Head of caudate nucleus (tissue), 42 donors: ENCODE data around the gene ZDHHC19.
A peak's percentile ranks its signal among the peaks of the same experiment; 100 is the strongest.
"Not testable (repeated sequence)": the region's sequence is repeated elsewhere in the genome, so short reads cannot be mapped to it uniquely, and the experiment has no call there.

Experiments used
- DNase-seq, 42 donors: peaks; one replicate each; pipeline versions ENCODE4 v3.0.0 to v3.0.0-alpha.2; 2020 to 2021; ENCODE audit warnings: mixed read lengths in 7 of 42
- intact Hi-C: fragments of 100-400 bp; cut with DNase I; formaldehyde crosslinking; loops from one replicate; pipeline ENCODE4 v1.15.0; 2022

Gene ZDHHC19

GRCh38 chr3:196227629-196228493, 16.7 kb upstream of the ZDHHC19 start:
- no peak for DNase-seq
- intact Hi-C loops, result no loop called here

GRCh38 chr3:196227121-196227561, 15.9 kb upstream of the ZDHHC19 start:
- intact Hi-C loops, result no loop called here
- no peak for DNase-seq

- intact Hi-C loops, result no loop called here
- no peak for DNase-seq
These were observed 14.7 kb upstream of the ZDHHC19 start for GRCh38 chr3:196225763-196226364.

- intact Hi-C loops, result no loop called here
- no peak for DNase-seq
These were observed 13.9 kb upstream of the ZDHHC19 start for GRCh38 chr3:196225086-196225485.

GRCh38 chr3:196222876-196223595, 11.8 kb upstream of the ZDHHC19 start:
- intact Hi-C loops, result no loop called here
- no peak for DNase-seq

- DNase-seq, result no peak
- intact Hi-C loops, result no loop called here
These were observed 9.8 kb upstream of the ZDHHC19 start for GRCh38 chr3:196220991-196221390.

GRCh38 chr3:196220587-196220986, 9.4 kb upstream of the ZDHHC19 start:
- intact Hi-C loops, result no loop called here
- peak in 12 of 42 donors; percentile 18 to 60 (median 40) for DNase-seq

GRCh38 chr3:196219970-196220311, 8.7 kb upstream of the ZDHHC19 start:
- no peak for DNase-seq
- intact Hi-C loops, result no loop called here

- intact Hi-C loops, result no loop called here
- peak in 41 of 42 donors; percentile 26 to 84 (median 62) for DNase-seq
These were observed 8.2 kb upstream of the ZDHHC19 start for GRCh38 chr3:196219194-196219969.

- no peak for DNase-seq
- intact Hi-C loops, result no loop called here
These were observed 7.0 kb upstream of the ZDHHC19 start for GRCh38 chr3:196218155-196218712.

- no peak for DNase-seq
These were observed 6.3 kb upstream of the ZDHHC19 start for GRCh38 chr3:196217307-196218154.

GRCh38 chr3:196216681-196217211, 5.5 kb upstream of the ZDHHC19 start:
- DNase-seq, result no peak

More at GRCh38 chr3:196217307-196218154, 6.3 kb upstream of the ZDHHC19 start:
- intact Hi-C loops, result no loop called here

GRCh38 chr3:196216089-196216564, 4.9 kb upstream of the ZDHHC19 start, which contains the start of gene SLC51A:
SLC51A (plus strand) TSS chr3:196216534; CDS start chr3:196216713, 179 bp downstream.
- no peak for DNase-seq
- intact Hi-C loops, result no loop called here

More at GRCh38 chr3:196216681-196217211, 5.5 kb upstream of the ZDHHC19 start:
- intact Hi-C loops, result no loop called here

GRCh38 chr3:196215493-196216020, 4.4 kb upstream of the ZDHHC19 start:
- DNase-seq, result no peak
- intact Hi-C loops, result no loop called here

- intact Hi-C loops, result no loop called here
These were observed 3.7 kb upstream of the ZDHHC19 start for GRCh38 chr3:196214783-196215441.

GRCh38 chr3:196209944-196210672, 1.1 kb downstream of the ZDHHC19 start:
- intact Hi-C loops, DNase-seq: not testable (repeated sequence)

More at GRCh38 chr3:196214783-196215441, 3.7 kb upstream of the ZDHHC19 start:
- no peak for DNase-seq
